ENCODE results near the gene ELOVL6.
A peak's percentile ranks its signal among the peaks of the same experiment; 100 is the strongest.

Gene ELOVL6

GRCh38 chr4:110196871-110197528 is 1.4 kb downstream of the ELOVL6 start:
- no peak for TF ChIP-seq EZH2phosphoT487 (IDR thresholded peaks at IDR 0.05; ENCODE audit: low read depth)
- TF ChIP-seq CTCF (IDR thresholded peaks at IDR 0.05; ENCODE audit: low read depth, low read length), result no peak
- Histone ChIP-seq H3K27ac (ENCODE audit: low read length) (peak overlapping the region; percentile 93), H3K4me3 (ENCODE audit: low read length) (peak overlapping the region; percentile 96), H4K20me1 (ENCODE audit: insufficient read depth, low read length) (no peaks in the 10 kb centered on the region), H3K4me2 (ENCODE audit: low read length) (peak overlapping the region; percentile 87), H3K9me3 (ENCODE audit: insufficient read depth, low read length) (no peaks in the 10 kb centered on the region), H3K79me2 (ENCODE audit: low read length) (peaks cover 39% of the 10 kb centered on the region), H3K4me1 (ENCODE audit: low read length) (peaks cover 41% of the 10 kb centered on the region), H2AFZ (ENCODE audit: low read depth, low read length) (peak overlapping the region; percentile 75), H3K9ac (ENCODE audit: low read length) (peak overlapping the region; percentile 99), H3K27me3 (ENCODE audit: low read depth, low read length) (no peaks in the 10 kb centered on the region), H3K36me3 (replicated peaks; ENCODE audit: low read depth, low read length) (peaks cover 6% of the 10 kb centered on the region)

GRCh38 chr4:110196206-110196870 is 2.1 kb downstream of the ELOVL6 start:
- H3K27ac ChIP-seq (ENCODE audit: low read length), result peak overlapping the region; percentile 93
- H3K27me3 ChIP-seq (ENCODE audit: low read depth, low read length), result no peaks in the 10 kb centered on the region
- no peak for TF ChIP-seq CTCF (IDR thresholded peaks at IDR 0.05; ENCODE audit: low read depth, low read length)
- TF ChIP-seq EZH2phosphoT487 (IDR thresholded peaks at IDR 0.05; ENCODE audit: low read depth), result no peak
- H3K36me3 ChIP-seq (replicated peaks; ENCODE audit: low read depth, low read length), result peaks cover 6% of the 10 kb centered on the region
- peak overlapping the region; percentile 96 for H3K4me3 ChIP-seq (ENCODE audit: low read length)
- peaks cover 41% of the 10 kb centered on the region for H3K4me1 ChIP-seq (ENCODE audit: low read length)
- H3K79me2 ChIP-seq (ENCODE audit: low read length), result peaks cover 39% of the 10 kb centered on the region
- H2AFZ ChIP-seq (ENCODE audit: low read depth, low read length), result peak overlapping the region; percentile 75
- H4K20me1 ChIP-seq (ENCODE audit: insufficient read depth, low read length), result no peaks in the 10 kb centered on the region
- peak overlapping the region; percentile 87 for H3K4me2 ChIP-seq (ENCODE audit: low read length)
- H3K9me3 ChIP-seq (ENCODE audit: insufficient read depth, low read length), result no peaks in the 10 kb centered on the region
- H3K9ac ChIP-seq (ENCODE audit: low read length), result peak overlapping the region; percentile 99

- peak overlapping the region; percentile 87 for H3K4me2 ChIP-seq (ENCODE audit: low read length)
- H3K4me3 ChIP-seq (ENCODE audit: low read length), result peak overlapping the region; percentile 96
- H4K20me1 ChIP-seq (ENCODE audit: insufficient read depth, low read length), result no peaks in the 10 kb centered on the region
- H3K27me3 ChIP-seq (ENCODE audit: low read depth, low read length), result no peaks in the 10 kb centered on the region
- peaks cover 8% of the 10 kb centered on the region for H3K36me3 ChIP-seq (replicated peaks; ENCODE audit: low read depth, low read length)
- peaks cover 41% of the 10 kb centered on the region for H3K4me1 ChIP-seq (ENCODE audit: low read length)
- H3K9ac ChIP-seq (ENCODE audit: low read length), result peak overlapping the region; percentile 99
- TF ChIP-seq EZH2phosphoT487 (IDR thresholded peaks at IDR 0.05; ENCODE audit: low read depth), result no peak
- no peak for TF ChIP-seq CTCF (IDR thresholded peaks at IDR 0.05; ENCODE audit: low read depth, low read length)
- H3K27ac ChIP-seq (ENCODE audit: low read length), result peak overlapping the region; percentile 93
- H3K9me3 ChIP-seq (ENCODE audit: insufficient read depth, low read length), result no peaks in the 10 kb centered on the region
- H2AFZ ChIP-seq (ENCODE audit: low read depth, low read length), result peak overlapping the region; percentile 31
- peaks cover 39% of the 10 kb centered on the region for H3K79me2 ChIP-seq (ENCODE audit: low read length)
Measured at GRCh38 chr4:110195561-110196205, 2.7 kb downstream of the ELOVL6 start.

All from OCI-LY3 (cell line).